Measurements from ENCODE around the gene LIPK.

GRCh38 chr10:88707429-88708155, 1.5 kb downstream of the LIPK start:
- TF ChIP-seq TAF1 (IDR thresholded peaks at IDR 0.05; ENCODE audit: low read depth, low read length), result no peak
- no peak for TF ChIP-seq POLR2A (IDR thresholded peaks at IDR 0.05; ENCODE audit: low read depth, low read length)
- no peak for TF ChIP-seq POLR2AphosphoS5 (IDR thresholded peaks at IDR 0.05; ENCODE audit: low read depth, low read length)
- no peak for TF ChIP-seq POU2F2 (IDR thresholded peaks at IDR 0.05; ENCODE audit: low read depth, low read length)
- no peak for TF ChIP-seq PAX5 (IDR thresholded peaks at IDR 0.05; ENCODE audit: insufficient read depth, low read length, severe bottlenecking)
- TF ChIP-seq SPI1 (IDR thresholded peaks at IDR 0.05; ENCODE audit: low read depth, low read length), result no peak
